Measurements from ENCODE around the gene DNAH17.
A peak's percentile ranks its signal among the peaks of the same experiment; 100 is the strongest.

The DNAH17 gene

DNA sequence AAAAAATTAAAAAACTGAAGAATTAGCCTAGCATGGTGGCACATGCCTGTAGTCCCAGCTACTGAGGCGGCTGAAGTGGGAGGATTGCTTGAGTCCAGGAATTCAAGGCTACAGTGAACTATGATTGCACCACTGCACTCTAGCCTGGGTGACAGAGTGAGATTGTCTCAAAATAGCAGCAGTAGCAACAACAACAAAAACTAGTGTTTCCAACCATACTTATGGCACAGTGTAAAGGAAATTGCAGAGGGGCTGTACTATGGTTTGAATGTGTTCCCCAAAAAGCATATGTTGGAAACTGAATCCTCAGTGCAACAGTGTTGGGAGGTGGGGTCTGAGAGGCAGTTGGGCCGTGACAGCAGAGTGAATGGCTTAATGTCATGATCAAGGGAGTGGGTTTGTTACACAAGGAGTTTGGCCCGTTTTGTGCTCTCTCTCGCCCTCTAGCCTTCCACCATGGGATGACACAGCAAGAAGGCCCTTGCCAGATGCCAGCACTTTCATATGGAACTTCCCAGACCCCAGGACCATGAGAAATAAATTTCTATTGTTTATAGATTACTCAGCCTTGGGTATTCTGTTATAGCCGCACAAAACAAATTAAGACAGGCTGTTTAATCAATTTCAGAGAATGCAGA, 128.7 kb downstream of the DNAH17 start:
- peak in 1 of 2 donors; percentile 6 for DNase-seq

GRCh38 chr17:78446833-78447232, 130.4 kb downstream of the DNAH17 start:
- DNase-seq = no peak

- DNase-seq = no peak
These were observed 132.8 kb downstream of the DNAH17 start for GRCh38 chr17:78444392-78444791.

DNA sequence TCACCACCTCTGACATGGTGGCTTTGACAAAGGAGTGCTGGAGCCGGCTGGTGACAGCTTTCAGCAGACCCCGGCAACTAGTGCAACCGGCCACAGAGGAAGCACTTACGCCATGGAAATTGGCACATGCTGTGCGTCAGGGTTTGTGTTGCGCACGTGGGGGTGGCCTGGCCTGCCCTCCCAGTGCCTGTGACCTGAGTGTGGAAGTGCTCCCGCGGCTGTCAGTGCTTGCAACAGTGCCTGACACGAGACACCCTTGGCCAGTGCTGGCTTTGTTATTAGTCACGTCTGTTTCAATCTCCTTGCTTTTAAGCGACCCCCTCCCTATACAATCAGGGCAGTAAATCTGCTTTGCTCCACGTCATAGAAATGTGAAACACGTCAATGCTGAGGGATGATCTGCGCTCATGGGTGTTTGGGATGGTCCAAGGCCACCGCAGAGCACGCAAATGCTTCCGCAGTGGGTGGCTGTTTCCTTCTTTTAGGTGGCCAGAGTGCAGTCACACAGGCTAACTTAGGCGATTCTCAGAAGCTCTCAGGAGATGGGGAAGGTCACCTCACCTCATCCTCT, 134.5 kb downstream of the DNAH17 start:
- DNase-seq = peak in 1 of 2 donors; percentile 87

- DNase-seq = no peak
These were observed 135.8 kb downstream of the DNAH17 start for GRCh38 chr17:78441271-78441971.

DNA sequence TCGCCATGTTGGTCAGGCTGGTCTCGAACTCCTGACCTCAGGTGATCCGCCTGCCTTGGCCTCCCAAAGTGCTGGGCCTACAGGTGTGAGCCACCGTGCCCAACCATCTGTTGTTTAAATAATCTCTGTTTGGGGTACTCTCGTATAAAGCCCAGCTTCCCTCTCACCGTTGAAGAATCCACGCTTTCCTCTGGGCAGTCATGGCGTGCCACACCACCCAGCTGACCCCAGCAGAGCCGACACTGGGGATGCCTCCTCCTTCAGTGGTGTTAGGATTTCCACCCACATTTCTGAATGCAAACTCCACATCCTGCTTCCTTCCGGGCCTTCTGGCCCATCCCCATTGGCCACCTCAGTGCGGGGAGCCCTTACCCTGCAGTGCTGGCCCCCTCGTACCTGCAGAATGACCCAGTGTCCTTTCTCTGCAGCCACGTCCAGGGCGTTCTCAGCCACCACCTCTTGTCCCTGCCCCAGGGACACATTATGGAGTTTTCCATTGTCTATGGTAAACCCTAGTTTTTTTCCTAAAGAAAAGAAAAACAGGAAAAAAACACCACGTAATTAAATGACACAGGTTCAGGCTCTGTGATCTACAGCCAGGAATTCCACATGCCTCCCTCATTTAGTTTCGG, 138.4 kb downstream of the DNAH17 start:
- no peak for DNase-seq

- DNase-seq = no peak
These were observed 138.9 kb downstream of the DNAH17 start for GRCh38 chr17:78438271-78438691.

GRCh38 chr17:78437508-78438169, 139.6 kb downstream of the DNAH17 start:
- DNase-seq = no peak

DNA sequence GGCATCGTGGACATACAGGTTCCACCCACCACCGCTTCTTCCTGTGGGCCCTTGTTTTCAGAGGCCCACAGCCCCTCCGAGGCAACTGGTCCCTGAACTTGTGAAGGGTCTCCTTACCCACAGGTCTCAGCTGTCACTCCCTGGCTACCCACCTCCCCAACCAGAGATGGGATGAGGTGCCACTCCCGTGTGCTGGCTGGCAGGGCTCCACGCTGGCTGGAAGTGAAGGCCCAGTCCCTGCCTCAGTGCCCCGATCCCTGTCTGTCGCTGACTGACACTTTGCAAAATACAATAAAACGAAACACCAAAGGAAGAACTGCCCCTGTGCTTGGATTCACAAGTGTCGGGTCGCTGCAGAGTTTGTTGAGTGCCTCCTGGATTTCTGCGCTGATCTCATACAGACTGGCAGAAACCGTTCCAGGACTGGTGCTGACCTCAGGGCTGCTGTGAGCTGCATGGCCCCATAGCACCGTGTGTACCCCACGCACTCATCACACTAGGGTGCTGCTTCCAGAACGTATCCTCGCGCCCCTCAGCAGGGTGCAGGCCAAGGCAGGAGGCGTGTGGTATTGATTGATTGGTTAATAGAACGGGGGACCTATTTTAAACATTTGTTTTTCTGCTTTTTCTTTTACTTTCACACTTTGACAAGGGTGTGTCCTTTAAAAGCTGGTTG, 141.7 kb downstream of the DNAH17 start:
- no peak for DNase-seq

GRCh38 chr17:78434455-78435329, 142.5 kb downstream of the DNAH17 start:
- no peak for DNase-seq

DNA sequence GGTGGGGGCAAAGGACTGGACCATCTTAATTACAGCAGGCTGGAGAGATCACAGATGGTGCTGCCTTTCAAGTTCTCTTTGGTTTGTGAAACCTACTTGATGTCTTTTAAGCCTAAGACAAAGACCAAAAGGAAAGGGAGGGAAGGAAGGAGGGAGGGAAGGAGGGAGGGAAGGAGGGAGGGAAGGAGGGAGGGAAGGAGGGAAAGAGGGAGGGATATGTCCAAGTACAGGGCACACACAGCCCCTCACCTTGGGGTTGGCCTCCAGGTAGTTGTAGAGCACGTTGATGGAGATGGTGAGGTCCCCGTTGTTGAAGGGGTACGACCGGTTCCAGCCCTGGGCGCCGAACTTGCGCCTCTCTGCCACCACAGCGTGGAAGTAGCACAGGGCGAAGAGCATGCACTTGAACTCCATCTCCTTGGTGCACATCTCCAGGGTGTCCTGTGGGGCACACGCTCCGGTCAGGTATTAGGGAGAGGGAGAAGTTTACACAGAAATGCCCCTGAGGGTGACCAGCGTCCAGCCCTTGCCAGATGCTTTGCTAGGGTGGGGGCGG, 143.3 kb downstream of the DNAH17 start:
- DNase-seq = no peak

DNA sequence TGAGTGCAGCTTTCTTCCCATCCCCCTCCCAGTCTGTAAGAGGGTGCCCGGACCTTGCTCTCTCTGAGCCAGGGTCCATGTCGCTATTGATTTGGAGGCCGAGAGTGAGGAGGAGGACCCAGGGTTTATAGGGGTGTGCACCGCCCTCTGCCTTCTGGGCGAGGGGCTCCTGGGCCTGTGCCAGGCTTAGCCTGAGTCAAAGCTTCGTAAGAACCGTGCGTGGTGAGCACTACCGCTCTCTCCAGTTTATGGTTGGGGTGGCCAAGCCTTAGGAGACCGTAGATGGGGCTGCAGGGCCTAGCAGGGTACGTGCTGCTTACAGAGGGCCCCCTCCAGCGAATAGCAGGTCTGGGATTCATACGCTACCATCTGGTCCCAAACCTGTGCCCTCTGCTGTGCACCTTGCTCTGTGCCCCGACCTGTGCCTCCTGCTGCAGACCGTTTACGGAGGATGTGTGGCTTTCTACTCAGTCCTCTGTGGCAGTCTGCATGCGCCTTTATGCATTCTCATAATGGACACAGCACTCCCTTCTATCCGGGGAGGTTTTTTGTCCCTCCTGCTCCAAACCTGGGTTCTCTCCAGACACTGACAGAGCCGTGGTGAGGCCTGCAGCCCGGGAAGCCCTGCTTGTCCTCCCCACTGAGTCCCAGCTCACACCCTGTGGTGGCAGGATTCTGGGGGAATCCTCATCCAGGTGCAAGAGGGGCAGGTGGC, 144.0 kb downstream of the DNAH17 start:
- no peak for DNase-seq

DNA sequence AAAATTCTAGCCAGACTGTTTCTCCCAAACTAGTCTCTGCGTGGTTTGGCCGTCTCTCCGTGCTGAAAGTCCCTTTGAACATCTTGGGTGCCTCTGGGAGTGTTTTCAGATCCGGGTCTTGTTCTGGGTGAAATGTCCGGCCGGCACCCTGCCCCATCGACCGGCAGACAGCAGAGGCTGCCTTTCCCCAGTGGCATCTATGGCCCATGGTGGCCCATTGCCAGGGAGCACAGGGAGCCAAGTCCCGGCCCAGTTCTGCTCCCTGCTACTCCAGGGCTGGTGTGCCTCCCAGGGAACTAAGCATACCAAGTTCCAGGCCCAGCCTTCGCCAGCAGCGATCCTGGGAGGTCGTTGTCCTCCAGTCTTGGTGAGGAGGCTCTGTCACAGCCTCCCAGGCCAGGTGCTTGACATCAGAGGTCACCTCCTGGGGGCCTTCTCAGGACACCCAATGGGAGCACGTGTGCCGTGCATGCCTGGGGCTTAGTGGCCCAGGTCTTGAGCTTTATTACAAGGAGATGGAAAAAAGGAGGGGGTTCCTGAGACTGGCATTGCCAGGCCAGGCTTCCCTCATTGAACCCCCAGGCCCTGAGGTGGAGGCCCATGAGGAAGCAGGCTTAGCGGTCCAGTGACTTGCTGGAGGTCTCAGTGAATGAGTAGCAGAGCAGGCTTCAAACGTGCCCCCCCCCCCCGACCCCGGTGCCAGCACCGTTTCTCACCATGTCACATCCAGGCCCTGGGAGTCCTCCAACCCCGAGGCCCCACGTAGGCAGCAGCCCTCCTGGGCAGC, 144.8 kb downstream of the DNAH17 start:
- no peak for DNase-seq

DNA sequence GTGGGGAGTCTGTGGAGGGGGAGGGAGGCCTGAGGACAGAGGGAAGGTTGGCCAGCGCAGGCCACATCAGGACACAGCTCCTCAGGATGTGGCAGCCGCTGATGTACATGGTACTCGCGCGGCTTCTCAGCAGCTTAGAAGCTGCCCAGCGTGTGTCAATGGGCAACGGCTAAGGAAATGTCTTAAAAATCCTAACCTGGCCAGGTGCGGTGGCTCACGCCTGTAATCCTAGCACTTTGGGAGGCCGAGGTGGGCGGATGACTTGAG, 145.6 kb downstream of the DNAH17 start:
- DNase-seq = no peak

GRCh38 chr17:78430892-78431691, 146.1 kb downstream of the DNAH17 start:
- DNase-seq = no peak

DNA sequence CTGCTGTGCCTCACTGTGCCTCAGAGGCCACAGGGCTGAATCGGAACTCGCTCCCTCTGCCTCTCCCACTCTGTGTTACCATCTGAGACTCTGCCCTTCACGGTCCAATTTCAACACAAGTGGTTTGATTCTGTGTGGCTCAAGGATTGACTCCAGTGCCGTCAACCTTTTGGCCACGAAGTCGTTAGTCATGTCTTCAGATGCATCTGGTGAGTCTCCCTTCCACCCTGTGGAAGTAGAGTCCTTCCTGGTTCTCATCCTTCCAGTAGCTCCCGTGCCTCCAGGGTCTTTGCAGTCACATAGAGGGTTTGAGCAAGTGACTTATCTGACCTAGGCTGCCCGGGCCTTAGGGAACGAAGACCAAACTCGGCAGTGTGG, 147.6 kb downstream of the DNAH17 start:
- DNase-seq = no peak

GRCh38 chr17:78428836-78429617, 148.2 kb downstream of the DNAH17 start:
- no peak for DNase-seq

DNA sequence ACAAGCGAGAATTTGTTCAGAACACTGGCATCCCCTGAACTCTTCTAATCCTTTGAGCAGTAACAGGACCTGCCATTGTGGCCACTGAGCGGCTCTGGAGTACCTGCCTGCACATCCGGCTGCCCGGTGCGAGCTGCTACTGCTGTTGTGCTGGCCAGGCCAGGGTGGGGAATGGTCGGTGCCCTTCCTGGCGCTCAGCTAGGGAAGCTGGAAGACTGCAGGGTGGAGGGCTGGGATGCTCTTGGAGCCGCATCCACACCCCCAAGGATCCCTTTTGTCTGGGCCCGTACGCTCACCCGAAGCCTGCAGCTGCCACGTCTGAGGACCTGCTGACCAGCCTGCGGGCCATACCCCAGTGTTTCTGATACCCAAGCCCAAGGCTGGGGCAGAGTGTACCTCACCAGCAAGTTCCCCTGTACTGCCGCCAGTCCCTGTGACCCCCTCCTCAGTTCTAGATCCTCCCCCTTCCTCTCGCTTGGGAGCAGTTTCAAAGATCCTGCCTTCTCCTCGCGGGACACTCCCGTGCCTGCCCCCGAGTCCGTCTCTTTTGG, 149.1 kb downstream of the DNAH17 start:
- DNase-seq = no peak
